H9 (cell line): Measurements from ENCODE around the gene SHISA9. TPM values are rescaled to one million over a fixed set of nuclear protein-coding genes. Genes with fewer than 3 reads are reported as not detected.

Source experiments
- DNase-seq: peaks from one replicate; pipeline ENCODE4 v3.0.0-alpha.2; 2017
- H2AFZ ChIP-seq: one replicate; pipeline ENCODE4 v1.6.1; 2013; ENCODE audit warnings: mild to moderate bottlenecking, low read length, control low read depth, moderate library complexity
- H2AK5ac ChIP-seq: 2 replicates; pipeline ENCODE4 v1.6.1; 2013; ENCODE audit warnings: low read length, control low read depth, mixed read lengths; ENCODE audit not compliant: insufficient read length
- H2BK120ac ChIP-seq: one replicate; pipeline ENCODE4 v1.6.1; 2013; ENCODE audit warnings: low read depth, mild to moderate bottlenecking, low read length, control low read depth, inconsistent platforms; ENCODE audit not compliant: poor library complexity, severe bottlenecking
- H2BK12ac ChIP-seq: 2 replicates; pipeline ENCODE4 v1.6.1; 2013; ENCODE audit warnings: low read length, control low read depth, mixed read lengths, low read depth; ENCODE audit not compliant: insufficient read length
- H2BK15ac ChIP-seq: 2 replicates; pipeline ENCODE4 v1.6.1; 2013; ENCODE audit warnings: low read depth, low read length, control low read depth
- H2BK20ac ChIP-seq: one replicate; pipeline ENCODE4 v1.6.1; 2013; ENCODE audit warnings: low read depth, mild to moderate bottlenecking, low read length, control low read depth, inconsistent platforms; ENCODE audit not compliant: poor library complexity, severe bottlenecking
- H2BK5ac ChIP-seq: 2 replicates; pipeline ENCODE4 v1.6.1; 2013; ENCODE audit warnings: low read length, control low read depth, mixed read lengths; ENCODE audit not compliant: insufficient read length
- H3K14ac ChIP-seq: 2 replicates; pipeline ENCODE4 v1.6.1; 2013; ENCODE audit warnings: low read length, control low read depth; ENCODE audit not compliant: insufficient read depth
- H3K18ac ChIP-seq: 2 replicates; pipeline ENCODE4 v1.6.1; 2013; ENCODE audit warnings: low read depth, mild to moderate bottlenecking, mixed read lengths, low read length, control low read depth; ENCODE audit not compliant: insufficient read length
- H3K23ac ChIP-seq: 2 replicates; pipeline ENCODE4 v1.6.1; 2013; ENCODE audit warnings: low read length, control low read depth, mixed read lengths, low read depth; ENCODE audit not compliant: insufficient read length
- H3K23me2 ChIP-seq: 2 replicates; pipeline ENCODE4 v1.6.1; 2013; ENCODE audit warnings: low read depth, mild to moderate bottlenecking, mixed read lengths, low read length, control low read depth; ENCODE audit not compliant: insufficient read length, poor library complexity, severe bottlenecking
- H3K27ac ChIP-seq: 2 replicates; pipeline ENCODE4 v1.5.1; 2013; ENCODE audit warnings: low read length, control low read depth, mixed read lengths, low read depth; ENCODE audit not compliant: insufficient read length
- H3K27me3 ChIP-seq: 2 replicates; pipeline ENCODE4 v1.6.1; 2013; ENCODE audit warnings: low read length, control low read depth, inconsistent platforms; ENCODE audit not compliant: insufficient read depth
- H3K4ac ChIP-seq: 2 replicates; pipeline ENCODE4 v1.6.1; 2013; ENCODE audit warnings: low read depth, mild to moderate bottlenecking, control low read depth, inconsistent platforms, low read length, moderate library complexity
- H3K4me1 ChIP-seq: 2 replicates; pipeline ENCODE4 v1.6.1; 2013; ENCODE audit warnings: low read length, control low read depth, inconsistent platforms; ENCODE audit not compliant: insufficient read depth
- H3K4me2 ChIP-seq: 2 replicates; pipeline ENCODE4 v1.6.1; 2013; ENCODE audit warnings: low read length, control low read depth, mixed read lengths; ENCODE audit not compliant: insufficient read length, insufficient read depth
- H3K56ac ChIP-seq: 2 replicates; pipeline ENCODE4 v1.6.1; 2013; ENCODE audit warnings: low read depth, mild to moderate bottlenecking, mixed read lengths, low read length, control low read depth; ENCODE audit not compliant: insufficient read length
- H3K79me1 ChIP-seq: 2 replicates; pipeline ENCODE4 v1.6.1; 2013; ENCODE audit warnings: low read depth, mild to moderate bottlenecking, moderate library complexity, low read length, control low read depth, inconsistent platforms; ENCODE audit not compliant: insufficient read depth, poor library complexity, severe bottlenecking
- H3K79me2 ChIP-seq: 2 replicates; pipeline ENCODE4 v1.6.1; 2013; ENCODE audit warnings: low read length, control low read depth, inconsistent platforms; ENCODE audit not compliant: insufficient read depth
- H3K9ac ChIP-seq: 2 replicates; pipeline ENCODE4 v1.6.1; 2013; ENCODE audit warnings: low read length, control low read depth, mixed read lengths; ENCODE audit not compliant: insufficient read length; ENCODE audit errors: extremely low read depth
- H3K9me3 ChIP-seq: one replicate; pipeline ENCODE4 v1.6.1; 2013; ENCODE audit warnings: low read depth, low read length, inconsistent platforms; ENCODE audit not compliant: control insufficient read depth
- H3T11ph ChIP-seq: one replicate; pipeline ENCODE4 v1.6.1; 2013; ENCODE audit warnings: mild to moderate bottlenecking, low read length, control low read depth, inconsistent platforms
- H4K20me1 ChIP-seq: one replicate; pipeline ENCODE4 v1.6.1; 2013; ENCODE audit not compliant: control insufficient read depth, insufficient read length, insufficient read depth
- H4K5ac ChIP-seq: 2 replicates; pipeline ENCODE4 v1.6.1; 2013; ENCODE audit warnings: low read depth, mild to moderate bottlenecking, mixed read lengths, low read length, control low read depth; ENCODE audit not compliant: insufficient read length
- H4K8ac ChIP-seq: replicated peaks from 2 replicates; pipeline ENCODE4 v1.6.1; 2013; ENCODE audit warnings: low read length, control low read depth, mixed read lengths, low read depth; ENCODE audit not compliant: insufficient read length
- H4K91ac ChIP-seq: 2 replicates; pipeline ENCODE4 v1.6.1; 2013; ENCODE audit warnings: low read depth, mild to moderate bottlenecking, moderate library complexity, mixed read lengths, low read length, control low read depth; ENCODE audit not compliant: insufficient read length
- H3K27ac Mint-ChIP-seq, 3 experiments: 2 replicates in 2 of 3; 3 replicates in 1 of 3; pipeline ENCODE4 v1.8.0; 2020 to 2021; ENCODE audit warnings: mixed read lengths in 3 of 3, mild to moderate bottlenecking in 1 of 3, moderate library complexity in 1 of 3
- H3K27me3 Mint-ChIP-seq: 2 replicates; pipeline ENCODE4 v1.8.0; 2021; ENCODE audit warnings: low read depth, mild to moderate bottlenecking, moderate library complexity, mixed read lengths
- H3K36me3 Mint-ChIP-seq, 3 experiments: 2 replicates in 2 of 3; 3 replicates in 1 of 3; pipeline ENCODE4 v1.8.0; 2020 to 2021; ENCODE audit warnings: low read depth in 3 of 3, mixed read lengths in 3 of 3; ENCODE audit not compliant: insufficient read depth in 1 of 3
- H3K4me1 Mint-ChIP-seq, 2 experiments: 2 replicates each; pipeline ENCODE4 v1.8.0; 2020; ENCODE audit warnings: mixed read lengths in 2 of 2
- H3K4me3 Mint-ChIP-seq, 2 experiments: 2 replicates in 1 of 2; 3 replicates in 1 of 2; pipeline ENCODE4 v1.8.0; 2020 to 2021; ENCODE audit warnings: mild to moderate bottlenecking in 2 of 2, mixed read lengths in 2 of 2, moderate library complexity in 1 of 2
- H3K9me3 Mint-ChIP-seq, 2 experiments: 2 replicates in 1 of 2; 3 replicates in 1 of 2; pipeline ENCODE4 v1.8.0; 2020; ENCODE audit warnings: mild to moderate bottlenecking in 2 of 2, mixed read lengths in 2 of 2, moderate library complexity in 1 of 2
- CTCF ChIP-seq: fragments of 200-600 bp; sonication (generic); conservative IDR thresholded peaks from 3 replicates; pipeline ENCODE4 v1.8.0; 2021; ENCODE audit warnings: antibody characterized with exemption, mild to moderate bottlenecking
- WGBS: extraction: QIAGEN DNeasy Blood & Tissue Kit; methylation state at CpG from one replicate; pipeline ENCODE4 v1.1.7; 2013; ENCODE audit warnings: missing lambda C conversion rate, low lambda C conversion rate, mixed read lengths; ENCODE audit not compliant: insufficient read length; ENCODE audit errors: extremely low coverage; 5-methylcytosine and 5-hydroxymethylcytosine counted together
- total RNA-seq: library from RNA; stranded (reverse); gene quantifications from 2 replicates; pipeline ENCODE4 v1.2.1, GENCODE V29; 2021

Gene SHISA9
- total RNA-seq, 1 experiment from 2014 or later = 7.0 TPM

GRCh38 chr16:12881182-12881581, 20.2 kb upstream of the SHISA9 start:
- no peak overlapping the region for H3K23ac ChIP-seq
- H3K27me3 ChIP-seq = no peaks in the 10 kb centered on the region
- no peak overlapping the region for H4K8ac ChIP-seq
- DNase-seq = no peak
- no peaks in the 10 kb centered on the region for H3K79me2 ChIP-seq
- H3K56ac ChIP-seq = no peak overlapping the region
- H4K91ac ChIP-seq = no peak overlapping the region
- no peak overlapping the region for H2BK5ac ChIP-seq
- H2AK5ac ChIP-seq = no peak overlapping the region
- H2BK12ac ChIP-seq = no peak overlapping the region
- Mint-ChIP-seq H3K27ac (no peak overlapping the region), H3K36me3 (no peaks in the 10 kb centered on the region; a peak in 1 of 7 replicates), H3K27me3 (no peaks in the 10 kb centered on the region), H3K4me1 (peaks cover 0 to 5% of the 10 kb centered on the region in 2 experiments; a peak in 1 of 4 replicates), H3K9me3 (peaks cover 2 to 6% of the 10 kb centered on the region in 2 experiments; a peak in 3 of 5 replicates), H3K4me3 (no peak overlapping the region)
- H3K23me2 ChIP-seq = no peaks in the 10 kb centered on the region
- no peak overlapping the region for H3T11ph ChIP-seq
- H3K9ac ChIP-seq = no peak overlapping the region
- no peak overlapping the region for H2BK20ac ChIP-seq
- H3K14ac ChIP-seq = no peak overlapping the region
- no peak overlapping the region for H3K18ac ChIP-seq
- H3K27ac ChIP-seq = no peak overlapping the region
- H4K20me1 ChIP-seq = no peaks in the 10 kb centered on the region
- no peaks in the 10 kb centered on the region for H3K9me3 ChIP-seq
- H3K4me1 ChIP-seq = no peaks in the 10 kb centered on the region
- H4K5ac ChIP-seq = no peak overlapping the region
- H2AFZ ChIP-seq = no peak overlapping the region
- no peak overlapping the region for H3K4me2 ChIP-seq
- no peak overlapping the region for H2BK120ac ChIP-seq
- no peak overlapping the region for H2BK15ac ChIP-seq
- no peak for TF ChIP-seq CTCF
- H3K79me1 ChIP-seq = no peaks in the 10 kb centered on the region
- WGBS = no CpG with 5 or more reads among the region's 3 CpGs
- no peak overlapping the region for H3K4ac ChIP-seq
